ENCODE measurements around the gene LIN37.

Gene LIN37

DNA sequence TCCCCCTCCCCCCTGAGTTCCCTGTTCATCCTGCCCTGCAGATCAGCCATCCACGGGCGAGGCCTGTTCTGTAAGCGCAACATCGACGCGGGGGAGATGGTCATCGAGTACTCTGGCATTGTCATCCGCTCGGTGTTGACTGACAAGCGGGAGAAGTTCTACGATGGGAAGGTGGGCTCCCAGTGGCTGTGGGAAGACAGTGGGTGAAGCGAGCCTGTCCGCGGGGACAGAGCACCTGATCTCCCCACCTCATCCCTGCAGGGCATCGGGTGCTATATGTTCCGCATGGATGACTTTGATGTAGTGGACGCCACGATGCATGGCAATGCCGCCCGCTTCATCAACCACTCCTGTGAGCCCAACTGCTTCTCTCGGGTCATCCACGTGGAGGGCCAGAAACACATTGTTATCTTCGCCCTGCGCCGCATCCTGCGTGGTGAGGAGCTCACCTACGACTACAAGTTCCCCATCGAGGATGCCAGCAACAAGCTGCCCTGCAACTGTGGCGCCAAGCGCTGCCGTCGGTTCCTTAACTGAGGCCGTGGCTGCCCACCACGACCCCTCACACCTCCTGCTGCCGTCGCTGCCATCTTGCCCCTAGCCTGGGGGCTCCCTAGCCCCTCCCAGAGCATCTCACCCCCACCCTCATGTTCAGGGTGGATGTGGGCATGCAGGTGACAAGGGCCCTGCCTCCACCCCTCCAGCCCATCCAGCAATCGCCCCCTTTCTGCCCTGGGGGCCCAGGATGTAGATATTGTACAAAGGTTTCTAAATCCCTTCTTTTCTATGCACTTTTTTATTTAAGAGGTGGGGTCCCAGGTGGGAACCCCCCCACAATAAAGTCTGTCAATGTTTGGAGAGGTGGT is 10.1 kb upstream of the LIN37 start:
- DNase-seq: no peak

DNA sequence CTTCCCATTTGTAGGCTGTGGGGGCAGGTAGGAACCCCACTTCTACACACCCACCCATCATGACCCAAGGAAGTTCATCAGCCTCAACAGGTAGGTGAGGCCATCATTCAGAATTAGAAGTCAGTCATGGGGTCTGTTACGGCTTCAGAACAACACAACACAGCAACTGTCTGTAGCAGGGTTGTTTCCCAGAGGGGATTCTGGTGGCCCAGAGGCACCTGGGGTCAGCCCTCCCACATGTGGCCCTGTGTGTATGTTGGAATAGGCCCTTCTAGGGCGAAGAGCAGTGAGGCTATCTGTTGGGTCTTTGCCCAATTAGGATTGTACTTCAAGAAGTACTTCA is 9.5 kb upstream of the LIN37 start:
- no peak for DNase-seq

DNA sequence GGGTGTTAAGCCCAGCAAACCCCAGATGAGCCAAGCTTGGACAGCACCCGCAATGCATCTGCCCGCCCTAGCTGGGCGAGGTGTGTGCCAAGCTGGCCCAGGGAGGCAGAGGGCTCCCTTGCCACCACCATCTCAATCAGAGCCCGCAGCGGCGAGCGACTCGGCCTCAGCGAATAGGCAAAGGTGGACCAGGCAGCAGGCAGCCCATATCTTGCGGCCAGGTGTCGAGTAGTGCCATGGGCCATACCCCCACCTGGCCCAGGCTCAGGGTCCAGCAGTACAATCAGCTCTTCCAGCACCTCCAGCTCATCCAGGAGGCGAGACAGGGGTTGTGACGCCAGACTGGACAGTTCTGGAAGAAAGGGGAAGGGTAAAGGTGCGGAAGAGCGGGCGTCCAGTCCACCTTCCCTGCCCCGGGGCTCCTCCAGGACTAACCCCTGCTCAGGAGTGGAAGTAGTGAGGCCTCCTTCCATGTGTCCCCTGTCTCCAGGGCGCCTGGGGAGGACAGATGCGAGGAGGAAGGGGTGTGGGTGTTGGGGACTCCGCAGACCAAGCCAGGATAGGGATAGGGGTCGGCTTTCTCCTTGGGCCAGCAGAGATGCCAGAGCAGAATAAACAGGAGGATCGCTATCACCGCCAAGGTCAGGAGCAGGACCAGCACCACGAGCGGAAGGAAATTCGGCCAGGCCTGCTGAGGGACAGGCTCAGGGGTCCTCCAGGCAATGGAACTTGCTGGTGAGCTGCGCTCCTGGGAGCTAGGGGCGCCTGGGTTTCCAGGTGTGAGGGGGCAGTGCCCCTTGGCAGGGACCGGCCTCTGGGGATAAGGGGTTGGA is 8.9 kb upstream of the LIN37 start:
- DNase-seq: no peak

DNA sequence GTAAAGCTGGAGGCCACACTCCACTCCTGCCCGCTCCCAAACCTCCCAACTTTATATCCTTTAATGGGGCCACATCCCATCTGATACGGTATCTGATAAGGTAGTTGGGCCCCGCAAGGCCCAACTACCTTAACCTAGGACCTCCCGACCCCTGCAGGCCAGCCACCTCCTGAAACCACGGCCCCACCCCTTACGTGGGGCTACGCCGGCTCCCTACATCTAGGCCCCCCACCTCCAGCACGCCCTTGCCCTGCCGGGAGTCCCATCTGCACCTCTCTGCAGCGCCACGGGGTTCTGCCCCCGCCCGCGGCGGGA is 8.3 kb upstream of the LIN37 start:
- no peak for DNase-seq

DNA sequence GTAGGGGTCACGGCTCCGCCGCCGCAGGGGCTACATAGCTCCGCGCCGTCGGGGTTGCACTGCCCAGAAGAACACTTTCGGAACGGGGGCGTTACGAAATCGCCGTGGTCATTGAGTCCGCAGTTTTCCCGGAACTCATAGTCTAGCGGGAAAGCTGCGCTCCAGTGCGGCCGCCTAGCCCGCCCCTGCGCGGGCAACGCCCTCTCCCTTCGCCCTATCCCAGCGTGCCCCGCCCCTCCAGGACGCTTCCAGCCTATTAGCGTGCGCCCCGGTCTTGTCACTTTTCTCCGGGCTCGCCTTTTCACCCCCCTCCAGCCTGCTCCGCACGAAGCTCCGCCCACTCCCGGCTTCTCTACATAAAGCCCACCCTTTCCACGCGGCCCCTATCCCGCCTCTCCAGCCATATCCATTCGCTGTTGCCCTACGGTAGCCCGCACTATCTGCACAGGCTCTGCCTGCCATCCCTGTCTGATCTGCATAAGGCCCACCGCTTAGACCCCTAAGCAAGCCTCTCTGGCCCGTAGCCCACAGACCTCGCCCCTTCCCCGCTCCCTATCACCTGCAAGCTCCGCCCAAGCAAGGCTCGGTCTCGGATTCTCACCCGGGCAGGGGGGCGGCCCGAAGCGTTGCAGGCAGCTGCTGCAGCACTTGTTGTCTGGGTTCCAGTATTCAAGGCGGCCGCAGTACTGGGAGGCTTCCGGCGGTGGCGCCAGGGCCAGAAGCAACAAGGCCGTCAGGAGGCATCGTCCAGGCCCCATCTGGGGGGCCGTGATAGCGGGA is 7.8 kb upstream of the LIN37 start:
- DNase-seq: peak; percentile 96

DNA sequence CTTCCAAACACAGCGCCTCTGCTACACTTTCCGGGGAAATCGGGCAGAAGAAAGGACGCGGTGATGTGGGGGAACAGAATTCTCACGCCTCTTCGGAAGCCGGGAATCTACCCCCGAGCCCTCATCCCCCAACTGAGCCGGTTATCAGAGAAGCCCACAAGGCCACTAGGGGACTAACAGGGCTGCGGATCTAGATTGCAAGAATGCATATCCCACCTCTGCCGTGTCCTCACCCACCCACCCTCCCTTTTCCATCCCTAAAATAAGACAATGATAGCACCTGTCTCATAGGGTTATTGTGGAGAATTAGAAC is 7.2 kb upstream of the LIN37 start:
- DNase-seq: no peak

DNA sequence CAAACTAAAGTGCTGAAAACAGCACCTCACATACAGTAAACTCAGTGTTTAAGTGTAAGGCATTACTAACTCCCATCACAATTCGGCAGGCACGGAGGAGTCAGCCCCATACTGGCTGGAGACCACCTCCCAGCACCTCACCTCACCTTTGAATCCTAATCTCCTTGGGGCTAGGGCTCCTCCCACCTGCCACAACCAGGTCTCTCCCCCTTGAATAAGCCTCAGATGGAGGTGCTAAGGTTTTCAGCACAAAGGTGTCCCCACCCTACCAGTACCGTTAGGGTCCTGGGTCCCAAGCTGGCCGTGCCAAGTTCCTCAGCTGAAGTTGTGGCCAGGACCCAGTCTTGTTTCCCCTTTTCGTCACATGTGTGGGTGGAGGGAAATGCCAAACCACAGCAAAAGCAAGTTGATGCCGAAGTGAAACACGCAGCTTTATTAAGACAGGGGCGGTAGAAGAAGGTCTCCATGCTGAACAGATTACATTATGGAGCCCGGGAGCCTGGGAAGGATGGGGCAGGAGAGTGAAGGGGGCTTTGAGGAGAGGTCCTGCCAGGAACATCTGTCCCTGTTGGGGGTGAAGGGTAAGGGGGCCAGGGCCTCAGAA is 6.2 kb upstream of the LIN37 start, which contains the start of gene IGFLR1:
IGFLR1 (minus strand) TSS at position 332 of the 604 bp plus-strand sequence. CDS start 1,272 bp downstream, outside the sequence.
- no peak for DNase-seq

DNA sequence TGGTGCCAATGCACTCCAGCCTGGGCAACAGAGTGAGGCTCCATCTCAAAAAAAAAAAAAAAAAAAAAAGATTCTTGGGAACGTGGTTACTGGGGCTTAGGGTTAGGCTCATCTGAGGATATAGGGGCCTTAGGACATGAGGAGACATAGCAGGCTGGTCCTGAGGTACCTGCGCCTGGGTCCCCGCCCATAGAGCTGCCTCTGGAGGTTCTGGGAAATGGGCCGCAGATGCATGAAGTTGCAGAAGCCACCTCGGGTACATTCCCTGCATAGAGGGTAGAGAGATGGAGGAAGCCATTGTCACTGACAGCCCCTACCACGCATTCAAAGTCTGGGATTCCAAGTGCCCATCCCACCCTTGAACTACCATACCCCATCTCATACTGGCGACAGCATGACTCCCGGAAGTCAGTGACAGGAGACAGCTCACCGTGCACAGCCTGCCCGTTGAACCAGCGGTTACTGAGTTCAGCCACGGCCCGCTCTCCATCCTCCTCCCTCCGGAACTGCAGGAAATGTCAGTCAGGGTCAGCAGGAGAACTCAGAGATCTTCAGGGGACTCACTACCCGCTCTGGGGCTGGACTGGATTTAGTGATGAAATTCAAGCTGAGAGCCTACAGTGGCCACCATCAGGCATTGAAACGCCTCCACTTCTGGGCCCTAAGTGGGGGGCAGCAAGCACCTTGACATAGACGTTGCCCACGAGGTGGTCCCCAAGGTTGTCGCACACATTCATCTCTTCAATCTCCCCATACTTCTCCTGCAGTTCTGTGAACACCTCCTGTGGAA is 4.5 kb upstream of the LIN37 start:
- no peak for DNase-seq

DNA sequence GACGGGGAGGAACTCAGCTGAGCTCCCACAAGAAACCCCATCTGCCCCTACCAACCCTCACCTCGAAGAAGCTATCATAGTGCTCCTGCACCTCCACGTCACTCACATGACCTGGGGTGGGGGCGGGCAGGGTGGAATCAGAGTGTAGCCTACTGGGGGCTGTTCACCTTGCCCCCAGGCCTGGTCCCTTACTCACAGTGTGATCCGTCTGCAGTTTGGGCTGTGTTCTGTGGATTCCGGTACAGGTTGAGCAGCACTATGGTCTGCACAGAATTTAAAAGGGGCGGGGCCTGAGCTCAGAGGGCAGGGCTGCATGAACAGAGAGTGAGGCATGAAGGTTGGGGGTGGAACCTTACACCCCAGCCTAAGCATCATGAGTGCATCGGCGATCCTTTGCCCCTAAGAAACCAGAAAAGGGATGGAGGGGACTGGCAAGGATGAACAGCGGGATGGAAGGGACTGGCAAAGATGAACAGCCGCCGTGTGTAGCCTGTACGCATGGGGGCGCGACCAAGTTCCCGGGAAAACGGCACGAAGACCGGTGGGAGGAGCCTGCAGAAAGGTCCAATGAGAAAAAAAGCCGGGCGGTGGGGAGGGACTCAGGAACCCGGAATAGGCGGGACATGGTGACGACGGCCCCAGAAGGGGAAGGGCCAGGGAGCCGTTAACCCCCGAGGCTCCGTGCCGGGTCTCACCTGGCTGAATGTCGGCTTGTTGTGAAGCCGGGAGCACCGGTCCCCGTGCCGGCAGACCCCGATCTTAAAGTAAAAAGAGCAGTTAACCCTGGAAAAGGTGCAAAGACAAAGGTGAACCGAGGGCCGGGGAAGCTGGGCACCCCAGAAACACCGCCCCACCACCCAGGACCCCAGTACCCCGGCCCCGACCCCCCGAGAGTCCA is 3.7 kb upstream of the LIN37 start:
- peak; percentile 92 for DNase-seq

DNA sequence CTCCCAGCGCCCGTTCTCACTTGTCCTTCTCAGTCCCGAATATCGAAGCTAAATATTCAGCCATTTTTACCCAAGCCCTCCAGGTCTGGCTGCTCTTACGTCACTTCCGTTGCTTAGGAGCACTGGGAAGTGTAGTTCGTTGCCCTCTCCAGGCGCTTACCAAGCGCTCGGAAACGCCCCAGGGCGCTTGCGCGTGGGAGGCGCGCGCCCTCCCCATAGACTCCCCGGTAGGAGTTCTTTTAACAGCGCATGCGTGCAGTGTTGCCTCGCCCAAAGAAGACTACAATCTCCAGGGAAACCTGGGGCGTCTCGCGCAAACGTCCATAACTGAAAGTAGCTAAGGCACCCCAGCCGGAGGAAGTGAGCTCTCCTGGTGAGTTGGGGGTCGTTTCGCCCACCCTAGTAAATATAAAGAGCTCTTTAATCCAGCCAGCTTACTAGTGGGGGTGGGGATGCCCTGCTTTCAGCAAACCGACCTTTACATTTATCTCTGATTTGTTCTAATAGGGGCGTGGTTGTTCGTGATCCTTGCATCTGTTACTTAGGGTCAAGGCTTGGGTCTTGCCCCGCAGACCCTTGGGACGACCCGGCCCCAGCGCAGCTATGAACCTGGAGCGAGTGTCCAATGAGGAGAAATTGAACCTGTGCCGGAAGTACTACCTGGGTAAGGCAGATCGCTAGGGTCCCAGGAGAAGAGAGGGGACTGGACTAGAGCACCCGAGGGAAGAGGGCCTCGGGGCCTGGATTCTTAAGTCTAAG is 2.9 kb upstream of the LIN37 start, which contains the start of the genes PSENEN and U2AF1L4:
PSENEN (plus strand) TSS at position 324 of the 759 bp plus-strand sequence; CDS start at position 604, 280 bp downstream.
U2AF1L4 (minus strand) TSS at position 91 of the 759 bp plus-strand sequence; CDS start at position 64, 27 bp downstream.
- peak; percentile 98 for DNase-seq

DNA sequence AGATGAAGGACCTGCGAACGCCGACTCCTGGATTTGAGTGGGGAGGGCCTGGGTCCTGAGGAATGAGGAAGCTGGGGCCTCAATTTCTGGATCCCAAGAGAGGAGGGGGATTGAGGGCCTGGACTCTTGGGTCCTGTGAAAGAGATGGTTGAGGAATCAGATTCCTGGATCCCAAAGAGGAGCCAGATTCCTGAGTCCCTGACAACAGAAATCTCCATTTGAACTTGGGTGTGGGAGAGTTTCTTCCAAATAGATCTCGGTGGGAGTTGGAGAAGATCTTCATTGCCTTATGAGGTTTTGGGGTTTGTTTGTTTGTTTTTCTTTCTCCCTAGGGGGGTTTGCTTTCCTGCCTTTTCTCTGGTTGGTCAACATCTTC is 2.3 kb upstream of the LIN37 start:
- DNase-seq: no peak

DNA sequence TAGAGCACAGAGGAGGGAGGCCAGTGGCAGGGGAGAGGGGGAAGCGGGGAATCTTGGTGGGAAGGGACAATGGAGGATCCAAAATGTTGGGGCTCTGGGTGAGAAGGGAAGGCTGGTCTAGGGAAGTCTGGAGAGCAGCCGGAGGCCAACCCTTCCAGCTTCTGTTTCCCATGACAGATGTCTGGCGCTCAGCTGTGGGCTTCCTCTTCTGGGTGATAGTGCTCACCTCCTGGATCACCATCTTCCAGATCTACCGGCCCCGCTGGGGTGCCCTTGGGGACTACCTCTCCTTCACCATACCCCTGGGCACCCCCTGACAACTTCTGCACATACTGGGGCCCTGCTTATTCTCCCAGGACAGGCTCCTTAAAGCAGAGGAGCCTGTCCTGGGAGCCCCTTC is 1.8 kb upstream of the LIN37 start:
- no peak for DNase-seq

DNA sequence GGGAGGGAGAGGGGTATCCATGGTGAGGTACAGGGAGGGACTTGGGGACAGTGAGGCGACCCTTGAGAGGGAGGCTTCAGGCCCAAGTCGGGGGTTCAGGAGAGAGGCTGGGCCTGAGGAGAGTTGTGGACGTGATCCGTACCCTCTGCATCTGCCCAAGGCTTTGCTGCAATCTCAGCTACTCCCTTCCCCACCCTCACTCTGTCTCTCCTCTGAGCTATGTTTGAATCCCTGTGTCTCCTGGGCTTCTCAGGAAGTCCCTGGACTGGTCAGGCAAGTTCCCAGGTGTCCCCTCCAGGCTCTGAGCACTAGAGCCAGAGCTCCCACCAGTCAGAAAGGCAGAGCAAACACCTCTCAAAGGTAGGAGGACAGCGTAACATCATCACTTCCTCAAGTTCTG is 1.8 kb downstream of the LIN37 start:
- DNase-seq: no peak

DNA sequence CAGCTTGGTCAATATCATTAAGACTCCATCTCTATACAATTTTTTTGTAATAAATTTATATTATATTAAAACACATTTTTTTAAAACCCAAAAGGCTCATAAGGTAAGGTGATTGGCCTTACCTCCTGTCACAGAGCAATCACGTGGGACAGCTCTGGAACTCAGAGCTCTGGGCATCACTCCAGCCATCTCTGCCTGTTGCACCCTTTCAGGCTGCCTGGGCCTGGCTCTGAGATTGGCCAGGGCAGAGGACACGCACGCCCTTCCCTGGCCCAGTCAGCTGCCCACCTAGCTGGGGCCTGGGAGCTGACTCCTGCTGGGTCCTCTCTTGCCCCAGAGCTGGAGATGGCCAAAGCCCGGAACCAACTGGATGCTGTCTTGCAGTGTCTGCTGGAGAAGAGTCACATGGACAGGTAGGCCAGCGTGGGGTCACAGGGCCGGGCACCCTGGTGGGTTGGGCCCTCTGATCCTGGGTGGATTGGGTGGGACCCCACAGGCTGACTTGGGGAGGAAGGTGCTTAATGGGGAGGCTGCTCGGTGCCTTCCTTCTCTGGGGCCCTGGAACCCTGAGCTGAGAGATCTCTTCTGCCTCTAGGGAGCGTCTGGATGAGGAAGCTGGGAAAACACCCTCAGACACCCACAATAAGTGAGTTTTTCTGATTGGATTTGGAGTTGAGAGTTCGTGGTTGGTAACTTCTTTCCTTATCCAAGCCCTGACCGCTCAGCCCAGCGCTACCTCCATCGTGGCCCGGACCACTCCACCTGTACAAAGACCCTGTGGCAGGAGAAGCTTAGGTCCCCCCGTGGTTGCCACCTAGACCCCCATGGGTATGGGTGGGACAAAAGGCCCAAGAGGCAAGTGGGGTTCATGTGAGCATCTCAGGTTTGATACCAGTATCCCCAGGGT is 3.7 kb downstream of the LIN37 start:
- no peak for DNase-seq

DNA sequence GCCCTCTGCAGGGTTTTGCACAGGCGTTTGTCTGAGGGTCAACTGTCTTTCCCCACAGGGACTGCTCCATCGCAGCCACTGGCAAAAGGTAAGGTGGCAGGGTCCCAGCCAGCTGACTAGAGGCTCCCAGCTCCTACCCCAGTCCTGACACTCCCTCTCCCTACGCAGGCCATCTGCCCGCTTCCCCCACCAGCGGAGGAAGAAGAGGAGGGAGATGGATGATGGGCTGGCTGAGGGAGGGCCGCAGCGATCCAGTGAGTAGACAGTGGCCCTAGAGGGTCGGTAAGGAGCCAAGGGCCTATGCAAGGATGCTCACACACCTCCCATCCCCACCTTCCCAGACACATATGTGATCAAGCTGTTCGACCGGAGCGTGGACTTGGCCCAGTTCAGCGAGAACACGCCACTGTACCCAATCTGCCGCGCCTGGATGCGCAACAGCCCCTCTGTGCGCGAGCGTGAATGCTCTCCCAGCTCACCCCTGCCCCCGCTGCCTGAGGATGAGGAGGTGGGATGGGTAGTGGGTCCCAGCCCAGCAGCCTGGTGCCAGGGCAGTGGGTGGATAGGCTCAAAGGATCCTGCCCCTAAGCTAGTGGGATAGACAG is 4.5 kb downstream of the LIN37 start:
- DNase-seq: no peak

DNA sequence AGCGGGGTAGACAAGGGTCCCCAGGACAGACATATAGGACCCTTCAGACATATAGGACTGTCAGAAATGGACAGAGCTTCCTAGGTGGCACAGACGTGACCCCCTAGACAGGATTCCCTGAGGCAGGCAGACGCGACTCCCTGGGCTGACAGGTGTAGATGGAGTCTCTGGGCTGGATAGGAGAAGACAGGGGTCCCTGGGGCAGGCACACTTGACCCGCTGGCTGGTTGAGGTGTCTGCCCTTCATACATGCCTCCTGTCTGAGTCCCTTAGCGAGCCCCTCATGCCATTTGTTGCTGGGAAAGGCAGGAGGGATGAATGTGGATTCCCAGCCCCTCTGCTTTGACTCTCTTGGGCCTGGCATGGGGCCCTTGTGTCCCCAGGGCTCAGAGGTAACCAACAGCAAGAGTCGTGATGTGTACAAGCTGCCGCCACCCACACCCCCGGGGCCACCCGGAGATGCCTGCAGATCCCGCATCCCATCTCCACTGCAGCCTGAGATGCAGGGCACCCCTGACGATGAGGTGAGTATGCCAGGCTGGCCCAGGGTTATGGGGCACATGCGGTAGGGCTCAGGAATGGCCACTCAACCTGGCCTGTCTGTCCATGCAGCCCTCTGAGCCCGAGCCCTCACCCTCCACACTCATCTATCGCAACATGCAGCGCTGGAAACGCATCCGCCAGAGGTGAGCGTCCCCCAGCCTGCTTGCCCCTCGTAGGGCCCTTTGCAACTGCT is 5.4 kb downstream of the LIN37 start:
- DNase-seq: no peak

DNA sequence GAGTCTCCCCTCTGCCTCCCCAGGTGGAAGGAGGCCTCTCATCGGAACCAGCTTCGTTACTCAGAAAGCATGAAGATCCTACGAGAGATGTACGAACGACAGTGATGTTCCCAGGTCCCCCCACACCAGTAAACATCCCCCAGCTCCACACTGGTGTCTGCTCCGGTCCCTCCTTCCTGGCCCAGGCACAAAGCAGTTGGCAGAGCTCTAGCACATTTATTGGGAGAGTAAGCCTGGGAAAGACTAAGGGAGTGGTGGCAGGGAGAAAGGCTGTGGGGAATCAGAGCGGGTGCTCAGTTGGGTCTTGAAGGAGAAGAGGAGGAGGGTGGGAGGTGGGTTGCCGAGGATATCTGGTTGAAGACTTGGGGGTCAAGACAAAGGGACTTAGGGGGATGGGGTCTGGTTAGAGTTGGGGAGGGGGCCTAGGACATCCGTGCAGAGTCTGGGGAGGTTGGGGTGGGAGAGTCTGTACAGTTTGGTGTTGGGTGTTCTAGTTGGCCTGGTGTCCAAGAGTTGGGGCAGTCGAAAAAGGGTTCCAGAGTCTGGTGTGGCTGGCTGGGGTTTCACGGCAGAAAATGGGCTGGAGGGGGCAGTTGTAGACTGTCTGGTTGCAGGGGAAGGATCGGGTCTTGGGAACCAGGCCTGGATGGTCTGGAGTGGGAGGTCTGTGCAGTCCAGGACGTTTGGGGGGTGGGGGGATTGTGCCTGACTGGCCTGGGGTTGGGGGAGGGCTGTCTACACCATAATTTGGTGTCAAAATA is 6.2 kb downstream of the LIN37 start:
- no peak for DNase-seq
